Heart left ventricle (tissue), 16 donors: Measurements from ENCODE around the gene DCAF6. TPM values are rescaled to one million over a fixed set of nuclear protein-coding genes. Genes with fewer than 3 reads are reported as not detected.
A peak's percentile ranks its signal among the peaks of the same experiment; 100 is the strongest.

Experiments used
- ATAC-seq, 4 donors: fragments of 200-7000 bp; cut with Tn5 transposase; one replicate each; pipeline ENCODE4 v1.9.1; 2020 to 2022; ENCODE audit warnings: moderate library complexity in 4 of 4, mild to moderate bottlenecking in 3 of 4, moderate number of reproducible peaks in 1 of 4
- DNase-seq, 5 donors: peaks; one replicate each; pipeline ENCODE4 v3.0.0-alpha.2; 2020
- H3K27ac ChIP-seq, 12 donors: fragments of 200-600 bp; sonication (generic) in 4 of 12; one replicate each; pipeline versions ENCODE4 v1.5.0 to v1.8.0; 2016 to 2022; ENCODE audit warnings: mild to moderate bottlenecking in 2 of 12
- H3K27me3 ChIP-seq, 9 donors: fragments of 200-600 bp; sonication (generic) in 2 of 9; one replicate each; pipeline versions ENCODE4 v1.5.1 to v1.8.0; 2016 to 2022; ENCODE audit warnings: mild to moderate bottlenecking in 3 of 9
- H3K36me3 ChIP-seq, 9 donors: fragments of 200-600 bp; sonication (generic) in 2 of 9; one replicate each; pipeline versions ENCODE4 v1.5.0 to v1.8.0; 2018 to 2022; ENCODE audit warnings: mild to moderate bottlenecking in 2 of 9
- H3K4me1 ChIP-seq, 12 donors: fragments of 200-600 bp; sonication (generic) in 4 of 12; one replicate each; pipeline versions ENCODE4 v1.5.0 to v1.8.0; 2016 to 2022; ENCODE audit warnings: mild to moderate bottlenecking in 3 of 12
- H3K4me3 ChIP-seq, 12 donors: fragments of 200-600 bp; sonication (generic) in 4 of 12; one replicate each; pipeline versions ENCODE4 v1.5.0 to v1.8.0; 2017 to 2022; ENCODE audit warnings: mild to moderate bottlenecking in 9 of 12, moderate library complexity in 4 of 12
- H3K9me3 ChIP-seq, 12 donors: fragments of 200-600 bp; sonication (generic) in 4 of 12; one replicate each; pipeline versions ENCODE4 v1.5.0 to v1.8.0; 2016 to 2022; ENCODE audit warnings: mild to moderate bottlenecking in 1 of 12
- CTCF ChIP-seq, 12 donors: fragments of 200-600 bp; sonication (generic) in 4 of 12; IDR thresholded peaks; one replicate each; pipeline versions ENCODE4 v1.5.0 to v1.8.0; 2018 to 2022; ENCODE audit warnings: antibody characterized with exemption in 12 of 12, mild to moderate bottlenecking in 5 of 12
- POLR2A ChIP-seq, 2 donors: fragments of 450-650 bp; IDR thresholded peaks; one replicate each; pipeline ENCODE4 v1.6.1; 2017; ENCODE audit warnings: antibody characterized with exemption in 2 of 2, mild to moderate bottlenecking in 2 of 2, moderate library complexity in 2 of 2
- WGBS, 4 donors: extraction: QIAGEN DNeasy Blood & Tissue Kit in 2 of 4; methylation state at CpG; one replicate each; pipeline versions ENCODE4 v1.1.5 to v1.1.7; 2013 to 2018; 5-methylcytosine and 5-hydroxymethylcytosine counted together
- intact Hi-C, 10 donors: fragments of 100-400 bp; cut with DNase I; formaldehyde crosslinking; loops; one replicate each; pipeline versions ENCODE4 v1.11.1 to v1.14.2; 2022
- microRNA counts, 2 donors: library from miRNA; unstranded; fragments of <30 nt; microRNA quantifications; one replicate each; lab custom pipeline; 2016
- microRNA-seq, 4 donors: library from miRNA; unstranded; fragments of <30 nt; microRNA quantifications; one replicate each; pipeline versions ENCODE4 to v1.2.0, GENCODE V29; 2017 to 2020
- polyA plus RNA-seq, 2 donors: library from polyadenylated mRNA; stranded (reverse); fragments of 200-250 nt; gene quantifications; one replicate each; pipeline ENCODE4 v1.2.3, GENCODE V29; 2013
- total RNA-seq, 9 donors: library from RNA; depleted of rRNA in 2 of 9; stranded (reverse); fragments of >200 nt in 2 of 9; fragmentation: NEBNext Ultra II Directional in 3 of 9; extraction: Animal tissue kit (Norgen Biotek cat#: 25700) in 3 of 9; gene quantifications; one replicate each; pipeline versions ENCODE4 v1.1.0 to v1.2.4, GENCODE V29; 2016 to 2023
- donor health status: ischemic (EF 13 %, LVEDD 7.1; RV severe dilation, severe dysfunction).
- donor health status: healthy with polysubstance abuse.
- donor health status: DM: no; HTN: yes; CAD: no.
- donor health status: DM: no; HTN: no; CAD: no.
- donor health status: ischemic (EF 25% LVEDD 6.9; RV normal size, moderate dysfunction).
- donor health status: ischemic (EF 25% LVEDD 5.7; RV mildly dilated, moderate dysfunction).
- donor health status: healthy.
- donor health status: DM: yes; HTN: yes; CAD: no.
- donor health status: ischemic (EF 35%, LVEDD 5.7; RV mildly dilated, moderate dysfunction).
- donor health status: nonischemic (EF 11% LVEDD 7.7; RV severe dilation, severe dysfunction).
- donor health status: DM: yes; HTN: yes; CAD: no.
- donor health status: PGD.
- donor health status: ischemic (EF 29% LVEDD 5.4; RV normal size, mild dysfunction).
- donor health status: nonischemic (EF 23%, LVEDD 6.1; RV moderate dilation, normal function).

The DCAF6 gene
- total and polyA plus RNA-seq, 11 donors: 66.9 to 245 (median 180) TPM

GRCh38 chr1:168119750-168120149 is 183.3 kb downstream of the DCAF6 start:
- 96 to 98% (median 98%) methylated on average over 4 of the region's 4 CpGs for WGBS, 4 donors
- no peak overlapping the region for H3K27ac ChIP-seq
- intact Hi-C loops: no loop called here

GRCh38 chr1:168121401-168122011 is 185.0 kb downstream of the DCAF6 start:
- H3K27me3 ChIP-seq: no peaks in the 10 kb centered on the region
- no peaks in the 10 kb centered on the region for H3K9me3 ChIP-seq
- peak overlapping the region in 10 of 12 donors; percentile 13 to 71 (median 50) for H3K27ac ChIP-seq
- peaks cover 0 to 22% (median 11%) of the 10 kb centered on the region in 12 donors for H3K4me1 ChIP-seq
- no peak for TF ChIP-seq POLR2A (IDR thresholded peaks at IDR 0.05)
- TF ChIP-seq CTCF (IDR thresholded peaks at IDR 0.05): no peak
- intact Hi-C loops: no loop called here
- H3K4me3 ChIP-seq: no peak overlapping the region
- H3K36me3 ChIP-seq: peaks cover 0 to 9% (median 0%) of the 10 kb centered on the region in 9 donors
- peak; percentile 82 to 94 (median 93) for ATAC-seq
- WGBS, 4 donors: 9 to 23% (median 22%) methylated on average over 3 to 7 of the region's 7 CpGs
- peak; percentile 77 to 89 (median 86) for DNase-seq

More at GRCh38 chr1:168119750-168120149, 183.3 kb downstream of the DCAF6 start:
- TF ChIP-seq CTCF (IDR thresholded peaks at IDR 0.05) (no peak), POLR2A (IDR thresholded peaks at IDR 0.05) (no peak)
- H3K36me3 ChIP-seq: peaks cover 0 to 9% (median 0%) of the 10 kb centered on the region in 9 donors
- ATAC-seq (no peak), DNase-seq (no peak)
- H3K4me3 ChIP-seq: no peak overlapping the region
- H3K27me3 ChIP-seq: no peaks in the 10 kb centered on the region
- no peaks in the 10 kb centered on the region for H3K9me3 ChIP-seq
- peaks cover 0 to 22% (median 12%) of the 10 kb centered on the region in 12 donors for H3K4me1 ChIP-seq

- no peak overlapping the region for H3K4me3 ChIP-seq
- no peaks in the 10 kb centered on the region for H3K27me3 ChIP-seq
- peaks cover 0 to 22% (median 11%) of the 10 kb centered on the region in 12 donors for H3K4me1 ChIP-seq
- no peaks in the 10 kb centered on the region for H3K36me3 ChIP-seq
- no peak for TF ChIP-seq POLR2A (IDR thresholded peaks at IDR 0.05)
- intact Hi-C loops: no loop called here
- ATAC-seq (no peak), DNase-seq (no peak)
- H3K27ac ChIP-seq: no peak overlapping the region
- WGBS, 4 donors: 69 to 76% (median 75%) methylated on average over 1 of the region's 1 CpG
- H3K9me3 ChIP-seq: peaks cover 0 to 5% (median 0%) of the 10 kb centered on the region in 12 donors
Observed at GRCh38 chr1:168125051-168125450, 188.6 kb downstream of the DCAF6 start.

MicroRNA genes within 50 kb of the gene (microRNA counts, 767-probe panel; counts per million panel counts)
- 1,378 to 1,658 counts per million in 2 donors for microRNA hsa-miR-1255b-5p (lab: Ali Mortazavi, UCI)

Small RNA genes lying within 50 kb of the gene (microRNA-seq; reads per million reads assigned to microRNA genes)
- 0 to 0.06 (median 0) reads per million in 4 donors for gene MIR1255B2

Other genes with a start within 250 kb of the DCAF6 start
- gene MPZL1, start 214.7 kb upstream of the DCAF6 start, total RNA-seq: 10 to 100 TPM; 21.2 to 56.3 (median 29.7) TPM
- gene MPZL1, start 214.7 kb upstream of the DCAF6 start, polyA plus RNA-seq: 10 to 100 TPM in 1 of 2 donors, 1 to 10 TPM in 1; 7.0 to 29.4 TPM
- gene ADCY10, start 22.5 kb upstream of the DCAF6 start, total RNA-seq: under 1 TPM in 8 of 9 donors, not detected in 1; 0.07 to 0.83 (median 0.48) TPM
- under 1 TPM; 0.19 to 0.25 TPM for gene ADCY10, start 22.5 kb upstream of the DCAF6 start, polyA plus RNA-seq
- gene MPC2, start 389 bp downstream of the DCAF6 start, total RNA-seq: 100 to 1,000 TPM in 8 of 9 donors, 10 to 100 TPM in 1; 69.5 to 260 (median 214) TPM
- gene MPC2, start 389 bp downstream of the DCAF6 start, polyA plus RNA-seq: 100 to 1,000 TPM; 163 to 206 TPM
- gene GPR161, start 200.2 kb downstream of the DCAF6 start, total RNA-seq: 1 to 10 TPM; 1.4 to 4.8 (median 2.4) TPM
- 1 to 10 TPM in 1 of 2 donors, under 1 TPM in 1; 0.95 to 2.8 TPM for gene GPR161, start 200.2 kb downstream of the DCAF6 start, polyA plus RNA-seq
- 10 to 100 TPM; 26.9 to 39.4 (median 33.0) TPM for gene TIPRL, start 242.3 kb downstream of the DCAF6 start, total RNA-seq
- 10 to 100 TPM; 11.8 to 31.7 TPM for gene TIPRL, start 242.3 kb downstream of the DCAF6 start, polyA plus RNA-seq